Activated naive CD8-positive, alpha-beta T cell (primary cell): ENCODE data around the gene TLR6.

Experiments
- H3K27ac Mint-ChIP-seq: one replicate; pipeline ENCODE4 v1.8.0; 2021; ENCODE audit warnings: mixed read lengths
- H3K27me3 Mint-ChIP-seq: one replicate; pipeline ENCODE4 v1.8.0; 2021; ENCODE audit warnings: mixed read lengths
- H3K36me3 Mint-ChIP-seq: one replicate; pipeline ENCODE4 v1.8.0; 2021; ENCODE audit warnings: mixed read lengths
- H3K4me1 Mint-ChIP-seq: one replicate; pipeline ENCODE4 v1.8.0; 2021; ENCODE audit warnings: low read depth, mixed read lengths
- H3K4me3 Mint-ChIP-seq: one replicate; pipeline ENCODE4 v1.8.0; 2021; ENCODE audit warnings: mild to moderate bottlenecking, mixed read lengths
- H3K9me3 Mint-ChIP-seq: one replicate; pipeline ENCODE4 v1.8.0; 2021; ENCODE audit warnings: low read depth, mixed read lengths

Gene TLR6

DNA sequence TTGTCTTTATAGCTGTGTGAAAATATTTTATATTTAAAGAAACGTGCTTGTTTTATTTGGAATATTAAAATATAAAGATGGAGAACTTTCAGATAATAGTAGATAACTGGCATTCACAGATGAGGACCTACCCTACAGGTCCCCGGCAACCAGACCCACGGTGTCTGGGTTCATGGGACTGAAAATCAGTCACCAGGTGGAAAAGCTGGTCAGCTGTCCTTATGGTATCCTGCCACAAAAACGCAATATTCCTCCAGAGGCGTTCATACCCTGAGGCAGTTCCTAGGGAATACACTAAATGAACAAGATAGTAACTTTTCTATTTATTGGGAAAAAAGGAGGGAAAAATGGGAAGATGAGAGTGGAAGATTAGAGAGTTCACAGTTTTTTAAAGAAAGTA is 1.2 kb downstream of the TLR6 start:
- H3K27me3 Mint-ChIP-seq, result no peaks in the 10 kb centered on the region
- H3K36me3 Mint-ChIP-seq, result peaks cover under 1% of the 10 kb centered on the region
- peak overlapping the region; percentile 86 for H3K4me3 Mint-ChIP-seq
- peaks cover under 1% of the 10 kb centered on the region for H3K9me3 Mint-ChIP-seq
- peak overlapping the region; percentile 97 for H3K27ac Mint-ChIP-seq
- H3K4me1 Mint-ChIP-seq, result peaks cover 33% of the 10 kb centered on the region

DNA sequence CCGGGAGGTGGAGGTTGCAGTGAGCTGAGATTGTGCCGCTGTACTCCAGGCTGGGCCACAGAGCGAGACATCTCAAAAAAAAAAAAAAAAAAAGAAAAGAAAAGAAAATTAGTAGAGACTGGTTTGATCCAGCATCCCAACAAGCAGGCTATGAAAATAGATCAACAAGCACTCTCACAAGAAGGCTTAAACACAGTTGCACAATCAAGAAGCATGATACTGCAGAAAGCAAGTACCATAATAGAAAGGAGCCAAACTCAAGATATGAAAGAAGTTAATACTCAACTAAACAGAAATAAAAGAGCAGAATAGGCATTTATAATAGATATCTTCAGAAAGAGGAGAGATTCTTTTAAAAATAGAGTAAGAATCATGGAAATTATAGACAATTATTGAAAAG is 10.6 kb downstream of the TLR6 start:
- peaks cover 13% of the 10 kb centered on the region for H3K36me3 Mint-ChIP-seq
- no peaks in the 10 kb centered on the region for H3K4me1 Mint-ChIP-seq
- H3K27ac Mint-ChIP-seq, result no peak overlapping the region

DNA sequence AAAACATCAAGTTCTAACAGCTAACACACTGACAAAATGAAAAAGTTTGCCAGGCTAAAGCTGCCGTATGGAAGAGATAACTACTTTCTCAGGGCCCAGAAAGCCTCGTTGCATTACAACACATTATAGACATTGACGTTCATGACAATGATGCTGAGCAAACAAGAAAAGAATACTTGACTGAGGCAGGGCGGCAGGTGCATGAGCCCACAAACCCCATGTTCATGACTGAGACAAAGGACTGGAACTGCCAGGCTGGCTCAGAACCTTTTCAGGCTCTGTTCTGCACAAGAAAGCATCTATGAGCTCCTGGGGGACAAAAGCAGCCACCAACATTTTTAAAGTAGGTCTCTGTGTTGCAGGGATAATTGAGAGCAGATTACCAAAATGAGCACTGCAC is 13.6 kb downstream of the TLR6 start:
- Mint-ChIP-seq H3K9me3 (no peaks in the 10 kb centered on the region), H3K4me1 (peaks cover 7% of the 10 kb centered on the region), H3K36me3 (peaks cover 5% of the 10 kb centered on the region), H3K27me3 (no peaks in the 10 kb centered on the region), H3K4me3 (no peak overlapping the region), H3K27ac (no peak overlapping the region)

More for the DNA sequence above, 10.6 kb downstream of the TLR6 start:
- peaks cover 14% of the 10 kb centered on the region for H3K9me3 Mint-ChIP-seq
- H3K4me3 Mint-ChIP-seq, result no peak overlapping the region
- no peaks in the 10 kb centered on the region for H3K27me3 Mint-ChIP-seq

DNA sequence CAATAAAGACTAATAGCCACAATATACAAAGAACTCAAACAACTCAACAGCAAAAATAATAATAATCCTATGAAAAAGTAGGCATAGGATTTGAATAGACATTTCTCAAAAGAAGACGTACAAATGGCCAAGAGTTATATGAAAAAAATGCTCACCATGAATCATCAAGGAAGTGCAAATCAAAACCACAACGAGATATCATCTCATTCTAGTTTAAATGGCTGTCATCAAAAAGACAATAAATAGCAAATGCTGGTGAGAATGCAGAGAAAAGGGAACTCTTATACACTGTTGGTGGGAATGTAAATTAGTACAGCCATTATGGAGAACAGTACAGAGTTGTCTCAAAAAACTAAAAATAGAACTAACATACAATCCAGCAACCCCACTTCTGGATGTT is 18.8 kb downstream of the TLR6 start:
- H3K9me3 Mint-ChIP-seq, result peaks cover 18% of the 10 kb centered on the region
- peak overlapping the region; percentile 34 for H3K27ac Mint-ChIP-seq
- H3K36me3 Mint-ChIP-seq, result peaks cover 8% of the 10 kb centered on the region
- H3K4me3 Mint-ChIP-seq, result peak overlapping the region; percentile 52
- peaks cover 18% of the 10 kb centered on the region for H3K4me1 Mint-ChIP-seq
- H3K27me3 Mint-ChIP-seq, result no peaks in the 10 kb centered on the region

GRCh38 chr4:38837334-38837733 is 19.3 kb downstream of the TLR6 start:
- H3K4me1 Mint-ChIP-seq, result peaks cover 18% of the 10 kb centered on the region
- peaks cover 8% of the 10 kb centered on the region for H3K36me3 Mint-ChIP-seq
- H3K4me3 Mint-ChIP-seq, result peak overlapping the region; percentile 52
- H3K9me3 Mint-ChIP-seq, result peaks cover 18% of the 10 kb centered on the region
- H3K27ac Mint-ChIP-seq, result peak overlapping the region; percentile 10
- H3K27me3 Mint-ChIP-seq, result no peaks in the 10 kb centered on the region

- Mint-ChIP-seq H3K27ac (no peak overlapping the region), H3K27me3 (no peaks in the 10 kb centered on the region), H3K4me3 (no peak overlapping the region), H3K9me3 (peaks cover 18% of the 10 kb centered on the region), H3K36me3 (peaks cover 10% of the 10 kb centered on the region), H3K4me1 (peaks cover 18% of the 10 kb centered on the region)
Measured at GRCh38 chr4:38834570-38834969, 22.0 kb downstream of the TLR6 start.

GRCh38 chr4:38832624-38833528 is 23.7 kb downstream of the TLR6 start:
- Mint-ChIP-seq H3K4me1 (peaks cover 10% of the 10 kb centered on the region), H3K27me3 (no peaks in the 10 kb centered on the region), H3K36me3 (peaks cover 10% of the 10 kb centered on the region), H3K4me3 (no peak overlapping the region), H3K27ac (no peak overlapping the region), H3K9me3 (peaks cover 18% of the 10 kb centered on the region)

DNA sequence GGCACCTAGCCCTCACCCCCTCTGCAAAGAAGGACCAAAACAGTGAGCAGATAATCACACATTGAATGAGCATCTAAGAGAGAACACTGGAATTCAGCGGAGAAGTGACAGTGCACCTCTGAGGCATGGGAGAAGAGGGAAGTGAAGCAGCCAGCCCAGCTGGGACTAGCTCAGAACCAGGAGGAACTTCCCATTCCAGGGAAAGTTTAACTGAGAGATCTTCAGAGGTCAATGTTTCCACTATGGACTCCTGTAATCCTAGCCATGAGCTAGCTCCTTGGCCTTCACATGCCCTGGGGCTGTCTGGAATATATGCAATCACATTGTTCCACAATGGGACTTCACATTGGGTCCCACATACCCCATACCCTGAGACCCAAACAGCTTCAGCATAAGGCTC is 24.4 kb downstream of the TLR6 start:
- H3K9me3 Mint-ChIP-seq, result peaks cover 18% of the 10 kb centered on the region
- H3K4me3 Mint-ChIP-seq, result no peak overlapping the region
- peaks cover 4% of the 10 kb centered on the region for H3K4me1 Mint-ChIP-seq
- H3K36me3 Mint-ChIP-seq, result peaks cover 10% of the 10 kb centered on the region
- H3K27ac Mint-ChIP-seq, result no peak overlapping the region
- H3K27me3 Mint-ChIP-seq, result no peaks in the 10 kb centered on the region

- Mint-ChIP-seq H3K9me3 (peaks cover 18% of the 10 kb centered on the region), H3K4me1 (no peaks in the 10 kb centered on the region), H3K4me3 (no peak overlapping the region), H3K27ac (no peak overlapping the region), H3K36me3 (peaks cover 10% of the 10 kb centered on the region), H3K27me3 (no peaks in the 10 kb centered on the region)
Measured at GRCh38 chr4:38831653-38832052, 25.0 kb downstream of the TLR6 start.

- Mint-ChIP-seq H3K27ac (no peak overlapping the region), H3K9me3 (peaks cover 5% of the 10 kb centered on the region), H3K4me1 (no peaks in the 10 kb centered on the region), H3K27me3 (no peaks in the 10 kb centered on the region), H3K36me3 (peaks cover 5% of the 10 kb centered on the region), H3K4me3 (no peak overlapping the region)
Measured at GRCh38 chr4:38829237-38829636, 27.4 kb downstream of the TLR6 start.

- peaks cover 9% of the 10 kb centered on the region for H3K36me3 Mint-ChIP-seq
- no peak overlapping the region for H3K4me3 Mint-ChIP-seq
- peaks cover 3% of the 10 kb centered on the region for H3K9me3 Mint-ChIP-seq
- H3K4me1 Mint-ChIP-seq, result peaks cover 10% of the 10 kb centered on the region
- H3K27me3 Mint-ChIP-seq, result no peaks in the 10 kb centered on the region
- no peak overlapping the region for H3K27ac Mint-ChIP-seq
Measured at GRCh38 chr4:38823766-38824165, 32.9 kb downstream of the TLR6 start.

DNA sequence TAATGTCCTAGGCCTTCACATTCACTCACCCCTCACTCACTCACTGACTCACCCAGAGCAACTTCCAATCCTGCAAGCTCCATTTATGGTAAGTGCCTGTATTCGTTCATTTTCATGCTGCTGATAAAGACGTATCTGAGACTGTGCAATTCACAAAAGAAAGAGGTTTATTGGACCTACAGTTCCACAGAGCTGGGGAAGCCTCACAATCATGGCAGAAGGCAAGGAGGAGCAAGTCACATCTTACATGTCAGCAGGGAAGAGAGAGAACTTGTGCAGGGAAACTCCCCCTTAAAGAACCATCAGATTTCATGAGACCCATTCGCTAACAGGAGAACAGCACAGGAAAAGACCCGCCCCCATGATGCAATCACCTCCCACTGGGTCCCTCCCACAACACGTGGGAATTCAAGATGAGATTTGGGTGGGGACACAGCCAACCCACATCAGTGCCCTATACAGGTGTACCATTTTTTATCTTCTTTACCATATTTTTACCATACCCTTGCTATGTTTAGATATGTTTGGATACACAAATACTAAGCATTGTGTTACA is 33.8 kb downstream of the TLR6 start:
- Mint-ChIP-seq H3K4me1 (peaks cover 10% of the 10 kb centered on the region), H3K27me3 (no peaks in the 10 kb centered on the region), H3K36me3 (peaks cover 9% of the 10 kb centered on the region), H3K9me3 (peaks cover 3% of the 10 kb centered on the region), H3K27ac (no peak overlapping the region), H3K4me3 (no peak overlapping the region)

GRCh38 chr4:38821739-38822138 is 34.9 kb downstream of the TLR6 start:
- Mint-ChIP-seq H3K36me3 (peaks cover 9% of the 10 kb centered on the region), H3K4me1 (peaks cover 10% of the 10 kb centered on the region), H3K9me3 (peaks cover 3% of the 10 kb centered on the region), H3K27ac (no peak overlapping the region), H3K27me3 (no peaks in the 10 kb centered on the region), H3K4me3 (no peak overlapping the region)

GRCh38 chr4:38820329-38821061 is 36.1 kb downstream of the TLR6 start:
- peaks cover 10% of the 10 kb centered on the region for H3K4me1 Mint-ChIP-seq
- no peaks in the 10 kb centered on the region for H3K27me3 Mint-ChIP-seq
- H3K27ac Mint-ChIP-seq, result no peak overlapping the region
- peaks cover 3% of the 10 kb centered on the region for H3K9me3 Mint-ChIP-seq
- no peak overlapping the region for H3K4me3 Mint-ChIP-seq
- peaks cover 15% of the 10 kb centered on the region for H3K36me3 Mint-ChIP-seq

DNA sequence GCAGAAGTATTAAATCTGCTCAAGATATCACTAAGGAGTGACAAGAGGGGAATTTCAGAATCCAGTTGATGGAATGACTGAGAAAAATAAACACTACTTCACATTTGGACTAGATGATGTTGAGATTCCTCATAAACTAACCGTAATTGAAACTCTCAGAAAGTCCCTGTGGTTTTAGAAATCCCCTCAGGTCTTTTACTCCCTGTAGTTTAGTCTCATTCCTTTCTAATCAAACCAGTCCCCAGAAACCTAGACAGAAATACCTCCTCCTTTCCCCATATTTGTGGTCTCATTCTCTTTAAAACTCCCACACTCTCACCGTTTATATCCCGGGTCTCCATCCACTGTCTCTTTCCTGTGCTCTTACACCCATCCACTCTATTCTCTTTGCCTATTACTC is 37.0 kb downstream of the TLR6 start:
- H3K4me3 Mint-ChIP-seq, result no peak overlapping the region

More for the DNA sequence above, 37.0 kb downstream of the TLR6 start:
- Mint-ChIP-seq H3K9me3 (peaks cover 6% of the 10 kb centered on the region), H3K27me3 (no peaks in the 10 kb centered on the region), H3K4me1 (peaks cover 10% of the 10 kb centered on the region), H3K36me3 (peaks cover 13% of the 10 kb centered on the region), H3K27ac (peak overlapping the region; percentile 12)
